Tibial nerve (tissue), 4 donors: ENCODE results near the gene MAP3K14. TPM values are rescaled to one million over a fixed set of nuclear protein-coding genes. Genes with fewer than 3 reads are reported as not detected.
A peak's percentile ranks its signal among the peaks of the same experiment; 100 is the strongest.

Experiments used
- DNase-seq, 2 donors: peaks; one replicate each; pipeline ENCODE4 v3.0.0-alpha.2; 2019; ENCODE audit warnings: low spot score in 2 of 2
- H3K27ac ChIP-seq, 4 donors: fragments of 200-600 bp; sonication (generic) in 3 of 4; one replicate each; pipeline ENCODE4 v1.5.1; 2017 to 2019; ENCODE audit warnings: mild to moderate bottlenecking in 1 of 4
- H3K27me3 ChIP-seq, 2 donors: fragments of 200-600 bp; sonication (generic) in 1 of 2; one replicate each; pipeline versions ENCODE4 v1.5.1 to v1.6.0; 2017 to 2019
- H3K36me3 ChIP-seq, 3 donors: fragments of 200-600 bp; sonication (generic); one replicate each; pipeline ENCODE4 v1.5.1; 2018 to 2019
- H3K4me1 ChIP-seq, 4 donors: fragments of 200-600 bp; sonication (generic) in 3 of 4; one replicate each; pipeline ENCODE4 v1.5.1; 2017 to 2019
- H3K4me3 ChIP-seq, 4 donors: fragments of 200-600 bp; sonication (generic) in 3 of 4; one replicate each; pipeline ENCODE4 v1.5.1; 2017 to 2019; ENCODE audit warnings: mild to moderate bottlenecking in 1 of 4, moderate library complexity in 1 of 4
- H3K9me3 ChIP-seq, 4 donors: fragments of 200-600 bp; sonication (generic) in 3 of 4; one replicate each; pipeline ENCODE4 v1.5.1; 2017 to 2019
- CTCF ChIP-seq, 5 experiments: fragments of 200-600 bp in 3 of 5; fragments of 450-650 bp in 2 of 5; sonication (generic) in 3 of 5; IDR thresholded peaks; one replicate each; pipeline ENCODE4 v1.5.1; 2016 to 2019; ENCODE audit warnings: antibody characterized with exemption in 5 of 5, mild to moderate bottlenecking in 3 of 5, moderate library complexity in 2 of 5
- EP300 ChIP-seq, 2 donors: sonication (generic); formaldehyde crosslinking; IDR thresholded peaks; one replicate each; pipeline ENCODE4 v1.6.1; 2017; ENCODE audit warnings: antibody characterized with exemption in 2 of 2, mild to moderate bottlenecking in 1 of 2
- POLR2A ChIP-seq, 2 donors: fragments of 450-650 bp; IDR thresholded peaks; one replicate each; pipeline ENCODE4 v1.6.1; 2017; ENCODE audit warnings: antibody characterized with exemption in 2 of 2, mild to moderate bottlenecking in 2 of 2, moderate library complexity in 2 of 2
- WGBS, 2 donors: methylation state at CpG; one replicate each; pipeline ENCODE4 v1.1.5; 2018; 5-methylcytosine and 5-hydroxymethylcytosine counted together
- total RNA-seq, 4 donors: library from RNA; depleted of rRNA; stranded (reverse); fragments of >200 nt; gene quantifications; one replicate each; pipeline ENCODE4 v1.1.0, GENCODE V29; 2016

MAP3K14 gene
- total RNA-seq, 4 donors from 2014 or later = 9.6 to 15.6 (median 13.3) TPM

DNA sequence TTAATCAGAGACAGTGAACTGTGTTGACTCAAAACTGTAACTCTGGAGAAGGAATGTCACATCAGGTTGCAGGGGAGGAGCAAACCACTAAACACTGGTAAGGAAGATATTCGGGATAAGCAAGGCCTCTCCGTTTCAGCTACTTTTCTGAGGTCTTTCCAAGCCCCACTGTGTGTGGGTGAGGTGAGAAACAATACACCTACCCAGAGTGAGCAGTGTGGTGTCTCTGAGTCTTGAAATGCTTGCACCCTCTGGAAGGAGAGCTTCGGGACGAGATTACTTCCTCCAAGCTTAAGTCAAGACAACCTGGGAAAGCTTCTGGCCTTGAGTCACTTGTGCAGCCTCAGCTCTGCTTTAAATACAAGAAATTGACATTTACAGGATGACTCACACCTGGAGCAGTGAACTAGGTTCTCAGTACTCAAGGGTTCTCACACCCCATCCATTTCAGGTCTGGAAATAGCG is 2.5 kb upstream of the MAP3K14 start:
- Histone ChIP-seq H3K27me3 (no peaks in the 10 kb centered on the region), H3K4me1 (peaks cover 0 to 52% (median 27%) of the 10 kb centered on the region in 4 donors)

DNA sequence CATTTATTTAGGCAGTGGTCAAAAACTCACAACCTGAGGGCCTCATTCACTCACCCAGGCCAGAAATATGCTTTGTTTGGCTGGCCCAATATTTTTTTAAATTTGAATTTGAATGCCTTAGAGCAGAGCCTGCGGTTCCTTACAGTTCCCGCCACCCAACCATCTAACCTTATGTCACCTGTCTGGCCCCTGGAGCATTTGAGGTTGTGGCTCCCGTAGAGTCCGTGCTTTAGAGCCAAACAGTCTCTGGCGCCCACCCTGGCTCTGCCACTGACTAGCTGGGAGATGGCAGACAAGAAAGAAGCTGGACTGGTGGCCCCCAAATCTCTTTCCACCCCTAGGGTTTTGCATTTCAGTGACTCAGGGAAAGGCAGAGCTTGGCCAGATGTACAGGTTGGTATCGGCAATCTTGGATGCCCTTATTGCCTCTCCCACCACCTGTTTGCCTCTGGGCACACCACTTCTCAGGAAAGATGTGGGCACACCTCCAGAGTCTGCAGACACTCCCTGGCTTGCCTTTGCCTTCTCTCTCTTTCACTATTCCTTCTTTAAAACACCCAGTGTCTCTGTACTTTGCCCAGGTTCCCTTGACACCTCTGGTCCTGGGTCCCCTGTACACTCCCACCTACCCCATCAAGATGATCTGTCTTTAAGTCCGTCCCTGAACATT is 1.9 kb upstream of the MAP3K14 start:
- WGBS, 2 donors = 74 to 75% methylated on average over 7 of the region's 7 CpGs
- H3K27ac ChIP-seq = no peak overlapping the region
- no peak for DNase-seq
- no peaks in the 10 kb centered on the region for H3K27me3 ChIP-seq
- peaks cover 0 to 57% (median 33%) of the 10 kb centered on the region in 4 donors for H3K4me1 ChIP-seq
- no peaks in the 10 kb centered on the region for H3K9me3 ChIP-seq
- no peaks in the 10 kb centered on the region for H3K36me3 ChIP-seq
- no peak overlapping the region for H3K4me3 ChIP-seq
- TF ChIP-seq POLR2A (IDR thresholded peaks at IDR 0.05) (no peak), EP300 (IDR thresholded peaks at IDR 0.05) (no peak), CTCF (IDR thresholded peaks at IDR 0.05) (no peak)

More for the DNA sequence above, 2.5 kb upstream of the MAP3K14 start:
- DNase-seq = no peak
- TF ChIP-seq POLR2A (IDR thresholded peaks at IDR 0.05) (no peak), CTCF (IDR thresholded peaks at IDR 0.05) (no peak), EP300 (IDR thresholded peaks at IDR 0.05) (no peak)
- no peak overlapping the region for H3K4me3 ChIP-seq
- no peaks in the 10 kb centered on the region for H3K36me3 ChIP-seq
- H3K27ac ChIP-seq = no peak overlapping the region
- 79 to 84% methylated on average over 5 of the region's 5 CpGs for WGBS, 2 donors
- no peaks in the 10 kb centered on the region for H3K9me3 ChIP-seq

- peak in 1 of 2 donors; percentile 5 for TF ChIP-seq POLR2A (IDR thresholded peaks at IDR 0.05)
- peak; percentile 86 to 93 for TF ChIP-seq EP300 (IDR thresholded peaks at IDR 0.05)
- TF ChIP-seq CTCF (IDR thresholded peaks at IDR 0.05) = peak in 2 of 5 experiments; percentile 12 to 15
- H3K27ac ChIP-seq = peak overlapping the region; percentile 87 to 98 (median 96)
- H3K36me3 ChIP-seq = no peaks in the 10 kb centered on the region
- H3K27me3 ChIP-seq = no peaks in the 10 kb centered on the region
- no peaks in the 10 kb centered on the region for H3K9me3 ChIP-seq
- 1% methylated on average over 51 to 52 of the region's 54 CpGs for WGBS, 2 donors
- H3K4me3 ChIP-seq = peak overlapping the region; percentile 20 to 90 (median 76)
- H3K4me1 ChIP-seq = peaks cover 0 to 71% (median 46%) of the 10 kb centered on the region in 4 donors
- peak; percentile 99 for DNase-seq
Observed at GRCh38 chr17:45317111-45317928, 500 bp upstream of the MAP3K14 start.

- Histone ChIP-seq H3K27ac (peak overlapping the region; percentile 95 to 98 (median 96)), H3K36me3 (no peaks in the 10 kb centered on the region), H3K27me3 (no peaks in the 10 kb centered on the region), H3K9me3 (no peaks in the 10 kb centered on the region), H3K4me3 (peak overlapping the region; percentile 65 to 90 (median 76)), H3K4me1 (peaks cover 0 to 77% (median 53%) of the 10 kb centered on the region in 4 donors)
- no peak for DNase-seq
- no peak for TF ChIP-seq EP300 (IDR thresholded peaks at IDR 0.05)
- no peak for TF ChIP-seq POLR2A (IDR thresholded peaks at IDR 0.05)
- no peak for TF ChIP-seq CTCF (IDR thresholded peaks at IDR 0.05)
- 13 to 17% methylated on average over 13 of the region's 13 CpGs for WGBS, 2 donors
Observed at GRCh38 chr17:45315648-45316433, 979 bp downstream of the MAP3K14 start.
